ENCODE results near the gene OR2AE1.

- TF ChIP-seq CTCF (IDR thresholded peaks at IDR 0.05) = no peak
- no peak for TF ChIP-seq POLR2A (IDR thresholded peaks at IDR 0.05)
Measured at GRCh38 chr7:99901581-99901980, 24.7 kb upstream of the OR2AE1 start.

Data from Peyer's patch (tissue), 4 donors.